Measurements from ENCODE around the gene MGRN1. TPM values are rescaled to one million over a fixed set of nuclear protein-coding genes. Genes with fewer than 3 reads are reported as not detected.

Gene MGRN1
- total and polyA plus RNA-seq, 2 of the 13 experiments (the other 11 are each of a cell fraction or from before 2014, with no cell fraction given), result 11.9 to 12.6 TPM

- ChIA-PET POLR2A (no interaction called here), CTCF (ENCODE audit: low intra/inter-chr PET ratio, low total read pairs) (no interaction called here)
- in situ Hi-C loops (cut with HindIII; ENCODE audit: extremely low pct_ligation_motif_present, low pct_unique_long_range_greater_than_20kb), result no loop called here
- 9% methylated on average over 9 of the region's 9 CpGs for WGBS (ENCODE audit: low lambda C conversion rate)
- H3K9ac ChIP-seq (ENCODE audit: insufficient read depth, low read depth, low read length), result no peak overlapping the region
- H3K79me2 ChIP-seq (ENCODE audit: insufficient read depth, low read length), result no peaks in the 10 kb centered on the region
- H3K4me2 ChIP-seq (ENCODE audit: low read depth, low read length), result no peak overlapping the region
- ATAC-seq (no peak), FAIRE-seq (no peak), DNase-seq (ENCODE audit: low spot score) (no peak)
- H3K27me3 ChIP-seq (ENCODE audit: control insufficient read depth in 1 of 2, insufficient read depth in 2 of 2, low read length in 2 of 2), result peaks cover 8 to 83% of the 10 kb centered on the region in 2 experiments
- H3K4me1 ChIP-seq (ENCODE audit: insufficient read depth, low read length), result 0 out of 2 replicates have a peak, but pooled peaks cover 7% of the 10 kb centered on the region
- no peaks in the 10 kb centered on the region for H3K36me3 ChIP-seq (replicated peaks in 1 of 2; ENCODE audit: control insufficient read depth in 1 of 2, insufficient read depth in 2 of 2, low read length in 2 of 2)
- no peak overlapping the region for H2AFZ ChIP-seq (ENCODE audit: low read length)
- no peaks in the 10 kb centered on the region for H4K20me1 ChIP-seq (ENCODE audit: insufficient read depth, low read length)
- H3K27ac ChIP-seq (ENCODE audit: extremely low read length, insufficient read depth, low read length), result no peak overlapping the region
- no peak overlapping the region for H3K4me3 ChIP-seq (replicated peaks in 1 of 3; ENCODE audit: insufficient read depth in 1 of 3, low read depth in 2 of 3, low read length in 3 of 3)
- no peak for TF ChIP-seq ZNF7 (CRISPR knock-in tag; IDR thresholded peaks at IDR 0.05)
- no peak for TF ChIP-seq ZNF781 (CRISPR knock-in tag; IDR thresholded peaks at IDR 0.05; ENCODE audit: borderline replicate concordance, not compliant biosample characterization)
- TF ChIP-seq CHD4 (IDR thresholded peaks at IDR 0.05; ENCODE audit: borderline replicate concordance, low read length), result no peak
- TF ChIP-seq HOXA5 (CRISPR knock-in tag; IDR thresholded peaks at IDR 0.05), result no peak
- TF ChIP-seq ARHGAP35 (CRISPR knock-in tag; IDR thresholded peaks at IDR 0.05; ENCODE audit: borderline replicate concordance), result no peak
- no peak for TF ChIP-seq PAXIP1 (CRISPR knock-in tag; conservative IDR thresholded peaks at IDR 0.05)
- TF ChIP-seq MAFG (CRISPR knock-in tag; IDR thresholded peaks at IDR 0.05), result no peak
- H3K9me3 ChIP-seq (ENCODE audit: low read length), result no peaks in the 10 kb centered on the region
- intact Hi-C loops (cut with micrococcal nuclease; ENCODE audit: unreplicated experiment), result no loop called here
- BruUV-seq (replicated peaks), result no TSS peak
These were observed 27.5 kb upstream of the MGRN1 start for GRCh38 chr16:4597174-4597573.

All from HepG2 (cell line).